ENCODE results near the gene RNF180. TPM values are rescaled to one million over a fixed set of nuclear protein-coding genes. Genes with fewer than 3 reads are reported as not detected.

Gene RNF180
- total and polyA plus RNA-seq, 10 of the 15 experiments (the other 5 are each of a cell fraction or from before 2014, with no cell fraction given): 0.16 to 1.2 (median 0.73) TPM

DNA sequence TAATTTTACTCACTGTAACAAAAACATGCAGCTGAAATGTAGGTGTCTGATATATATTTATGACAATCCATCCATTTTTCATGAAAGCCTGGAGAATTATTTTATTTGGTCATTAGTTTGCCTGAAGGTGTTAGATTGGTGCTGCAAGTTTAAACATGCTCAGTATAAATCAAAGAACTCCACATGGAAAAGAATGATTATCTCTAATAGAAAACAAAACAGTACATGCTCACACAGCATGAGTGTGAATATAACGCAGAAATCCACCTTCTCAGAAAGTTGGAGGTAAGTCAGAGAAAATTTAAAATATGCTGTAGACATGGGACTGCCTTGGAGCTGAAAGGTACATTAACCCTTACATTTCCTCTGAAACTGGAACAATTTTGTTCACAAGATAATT lies 174.7 kb downstream of the RNF180 start:
- ChIA-PET POLR2A (no interaction called here), SMC1A (ENCODE audit: uncharacterized antibody, unreplicated experiment) (no interaction called here), CTCF (no interaction called here), RAD21 (ENCODE audit: unreplicated experiment) (no interaction called here)
- H2AFZ ChIP-seq (ENCODE audit: control insufficient read depth, low read depth, low read length): no peak overlapping the region
- no peak overlapping the region for H3K4me2 ChIP-seq (ENCODE audit: control insufficient read depth, insufficient read depth)
- H3K4me1 ChIP-seq (ENCODE audit: control insufficient read depth, insufficient read depth, low read length): no peaks in the 10 kb centered on the region
- in situ Hi-C loops (cut with MboI): no loop called here
- no TSS peak for BruUV-seq (replicated peaks)
- H3K4me3 ChIP-seq: no peak overlapping the region
- no peak overlapping the region for H3K27ac ChIP-seq (ENCODE audit: control insufficient read depth, insufficient read depth)
- intact Hi-C loops (cut with micrococcal nuclease; ENCODE audit: unreplicated experiment): no loop called here
- ATAC-seq (no peak), FAIRE-seq (no peak), DNase-seq (ENCODE audit: low read depth, low spot score) (no peak)
- H3K79me2 ChIP-seq (ENCODE audit: control insufficient read depth, insufficient read depth, low read length): no peaks in the 10 kb centered on the region
- WGBS (ENCODE audit: insufficient coverage, insufficient replicate concordance, low lambda C conversion rate, missing lambda C conversion rate): 0% methylated on average over 1 of the region's 1 CpG
- TF ChIP-seq FOXM1 (IDR thresholded peaks at IDR 0.05; ENCODE audit: low read depth, low read length) (no peak), MYC (IDR thresholded peaks at IDR 0.05; ENCODE audit: insufficient read depth, insufficient read length, insufficient replicate concordance, low read length, severe bottlenecking) (no peak), KDM1A (IDR thresholded peaks at IDR 0.05; ENCODE audit: borderline replicate concordance) (no peak), ZNF622 (IDR thresholded peaks at IDR 0.05) (no peak), TCF3 (IDR thresholded peaks at IDR 0.05; ENCODE audit: borderline replicate concordance, insufficient read depth, low read depth, low read length) (no peak), HDAC2 (IDR thresholded peaks at IDR 0.05) (no peak), NR2F1 (conservative IDR thresholded peaks at IDR 0.05) (no peak), ZNF207 (IDR thresholded peaks at IDR 0.05; ENCODE audit: borderline replicate concordance) (no peak), KLF5 (IDR thresholded peaks at IDR 0.05; ENCODE audit: partially characterized antibody) (no peak), GATAD2B (conservative IDR thresholded peaks at IDR 0.05; ENCODE audit: low read depth) (no peak), LARP7 (IDR thresholded peaks at IDR 0.05) (no peak)
- TF ChIP-seq, protein P1, sequence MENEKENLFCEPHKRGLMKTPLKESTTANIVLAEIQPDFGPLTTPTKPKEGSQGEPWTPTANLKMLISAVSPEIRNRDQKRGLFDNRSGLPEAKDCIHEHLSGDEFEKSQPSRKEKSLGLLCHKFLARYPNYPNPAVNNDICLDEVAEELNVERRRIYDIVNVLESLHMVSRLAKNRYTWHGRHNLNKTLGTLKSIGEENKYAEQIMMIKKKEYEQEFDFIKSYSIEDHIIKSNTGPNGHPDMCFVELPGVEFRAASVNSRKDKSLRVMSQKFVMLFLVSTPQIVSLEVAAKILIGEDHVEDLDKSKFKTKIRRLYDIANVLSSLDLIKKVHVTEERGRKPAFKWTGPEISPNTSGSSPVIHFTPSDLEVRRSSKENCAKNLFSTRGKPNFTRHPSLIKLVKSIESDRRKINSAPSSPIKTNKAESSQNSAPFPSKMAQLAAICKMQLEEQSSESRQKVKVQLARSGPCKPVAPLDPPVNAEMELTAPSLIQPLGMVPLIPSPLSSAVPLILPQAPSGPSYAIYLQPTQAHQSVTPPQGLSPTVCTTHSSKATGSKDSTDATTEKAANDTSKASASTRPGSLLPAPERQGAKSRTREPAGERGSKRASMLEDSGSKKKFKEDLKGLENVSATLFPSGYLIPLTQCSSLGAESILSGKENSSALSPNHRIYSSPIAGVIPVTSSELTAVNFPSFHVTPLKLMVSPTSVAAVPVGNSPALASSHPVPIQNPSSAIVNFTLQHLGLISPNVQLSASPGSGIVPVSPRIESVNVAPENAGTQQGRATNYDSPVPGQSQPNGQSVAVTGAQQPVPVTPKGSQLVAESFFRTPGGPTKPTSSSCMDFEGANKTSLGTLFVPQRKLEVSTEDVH (IDR thresholded peaks at IDR 0.05; ENCODE audit: low read depth, partially characterized antibody): no peak
- TF ChIP-seq, protein P2, sequence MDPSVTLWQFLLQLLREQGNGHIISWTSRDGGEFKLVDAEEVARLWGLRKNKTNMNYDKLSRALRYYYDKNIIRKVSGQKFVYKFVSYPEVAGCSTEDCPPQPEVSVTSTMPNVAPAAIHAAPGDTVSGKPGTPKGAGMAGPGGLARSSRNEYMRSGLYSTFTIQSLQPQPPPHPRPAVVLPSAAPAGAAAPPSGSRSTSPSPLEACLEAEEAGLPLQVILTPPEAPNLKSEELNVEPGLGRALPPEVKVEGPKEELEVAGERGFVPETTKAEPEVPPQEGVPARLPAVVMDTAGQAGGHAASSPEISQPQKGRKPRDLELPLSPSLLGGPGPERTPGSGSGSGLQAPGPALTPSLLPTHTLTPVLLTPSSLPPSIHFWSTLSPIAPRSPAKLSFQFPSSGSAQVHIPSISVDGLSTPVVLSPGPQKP (IDR thresholded peaks at IDR 0.05; ENCODE audit: low read depth, low read length): no peak
- TF ChIP-seq, protein P3, sequence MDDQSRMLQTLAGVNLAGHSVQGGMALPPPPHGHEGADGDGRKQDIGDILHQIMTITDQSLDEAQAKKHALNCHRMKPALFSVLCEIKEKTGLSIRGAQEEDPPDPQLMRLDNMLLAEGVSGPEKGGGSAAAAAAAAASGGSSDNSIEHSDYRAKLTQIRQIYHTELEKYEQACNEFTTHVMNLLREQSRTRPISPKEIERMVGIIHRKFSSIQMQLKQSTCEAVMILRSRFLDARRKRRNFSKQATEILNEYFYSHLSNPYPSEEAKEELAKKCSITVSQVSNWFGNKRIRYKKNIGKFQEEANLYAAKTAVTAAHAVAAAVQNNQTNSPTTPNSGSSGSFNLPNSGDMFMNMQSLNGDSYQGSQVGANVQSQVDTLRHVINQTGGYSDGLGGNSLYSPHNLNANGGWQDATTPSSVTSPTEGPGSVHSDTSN (IDR thresholded peaks at IDR 0.05; ENCODE audit: insufficient replicate concordance, low read depth, low read length): no peak
- no peaks in the 10 kb centered on the region for H3K9me3 ChIP-seq (replicated peaks; ENCODE audit: control insufficient read depth, insufficient read depth, low read length)
- H4K20me1 ChIP-seq (ENCODE audit: control insufficient read depth, insufficient read depth): no peaks in the 10 kb centered on the region
- H3K36me3 ChIP-seq (ENCODE audit: control insufficient read depth in 2 of 2, insufficient read depth in 2 of 2, low read length in 1 of 2): no peaks in the 10 kb centered on the region
- no peak overlapping the region for H3K9ac ChIP-seq (ENCODE audit: control insufficient read depth, insufficient read depth, low read length)
- no peaks in the 10 kb centered on the region for H3K27me3 ChIP-seq (replicated peaks in 1 of 2; ENCODE audit: control insufficient read depth in 2 of 2, insufficient read depth in 2 of 2, low read length in 1 of 2)
